HG02588 (cell line): Measurements from ENCODE around the gene GALNT10.

Experiments used
- ATAC-seq: cut with Tn5 transposase; IDR thresholded peaks from one replicate; pipeline ENCODE4 v1.9.1; 2021; ENCODE audit warnings: mild to moderate bottlenecking, moderate library complexity; ENCODE audit not compliant: unreplicated experiment

Gene GALNT10

GRCh38 chr5:154317916-154318315 is 127.4 kb downstream of the GALNT10 start:
- no peak for ATAC-seq

DNA sequence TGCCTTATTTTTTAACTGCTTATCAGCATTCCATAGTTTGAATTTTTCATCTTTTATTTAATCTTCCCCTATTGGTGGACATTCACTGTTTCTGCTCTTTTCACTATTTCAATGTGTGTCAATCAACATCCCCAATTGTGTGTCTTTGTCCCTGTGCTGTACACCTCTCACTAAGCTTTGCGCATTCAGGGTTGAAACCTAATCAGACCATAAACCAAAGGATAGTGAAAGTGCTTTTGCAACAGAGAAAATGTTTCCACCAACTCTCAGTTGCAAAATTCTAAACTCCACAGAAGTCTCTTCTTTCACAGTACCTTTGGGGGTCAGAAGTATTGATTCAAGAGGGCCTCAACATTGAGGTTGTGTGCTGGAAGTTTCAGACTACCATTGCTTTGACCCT is 128.2 kb downstream of the GALNT10 start:
- no peak for ATAC-seq

DNA sequence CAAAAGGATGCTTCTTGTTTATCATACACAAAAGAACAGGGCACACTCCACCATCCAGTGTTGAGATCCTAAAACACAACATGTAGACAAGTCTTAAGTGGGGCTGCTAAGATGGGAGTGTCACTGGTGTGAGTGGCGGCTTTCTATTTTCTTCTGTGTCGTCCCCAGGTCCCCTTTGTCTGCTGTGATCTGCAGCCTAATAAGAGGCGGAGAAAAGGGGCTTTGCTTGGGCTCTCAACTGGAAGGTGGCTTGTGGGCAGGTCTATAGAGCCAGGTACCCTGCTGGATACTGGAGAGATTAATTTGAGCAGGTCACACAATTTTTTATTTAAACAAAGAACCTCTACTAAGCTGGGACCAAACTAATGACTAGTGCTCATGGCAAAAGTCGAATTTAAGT is 129.2 kb downstream of the GALNT10 start:
- ATAC-seq, result no peak

DNA sequence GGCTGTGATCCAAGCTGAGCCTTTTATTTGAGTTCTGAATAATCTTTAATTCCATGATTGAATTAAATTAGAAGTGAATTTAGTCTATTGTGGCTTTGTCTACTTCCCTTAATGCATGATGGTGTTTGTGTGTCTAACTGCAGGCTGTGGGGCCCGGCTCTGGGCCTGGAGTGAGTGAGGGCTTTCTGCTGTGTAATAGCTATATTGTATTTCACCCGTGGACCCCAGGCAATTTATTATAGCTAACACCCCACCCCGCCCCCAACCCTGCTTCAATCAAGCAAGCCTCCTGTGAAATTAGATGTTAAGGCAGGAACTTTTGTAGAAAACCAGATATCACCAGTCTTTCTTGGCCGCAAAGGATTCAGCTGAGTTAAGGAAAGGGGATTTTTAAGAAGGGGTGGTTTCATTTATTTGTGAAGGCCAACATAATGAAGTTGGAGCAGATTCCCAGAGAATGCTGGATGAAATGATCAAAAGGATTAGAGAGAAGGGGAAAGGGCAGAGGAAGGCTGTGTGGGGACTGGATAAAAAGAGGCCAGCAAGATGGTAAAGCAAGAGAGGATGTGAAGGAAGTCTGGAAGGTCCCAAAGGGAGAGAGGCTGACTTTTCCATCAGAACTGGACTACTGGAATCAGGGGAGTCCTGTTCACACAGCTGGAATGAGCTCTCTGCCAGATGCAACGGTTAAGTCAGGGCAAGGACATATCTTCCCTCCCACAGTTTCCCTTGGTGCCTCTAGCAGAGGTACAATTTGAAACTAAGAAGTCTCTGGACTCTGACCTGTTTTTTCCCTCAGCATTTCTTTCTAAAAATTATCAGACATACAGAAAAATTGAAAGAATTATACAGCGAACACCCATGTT is 129.9 kb downstream of the GALNT10 start:
- no peak for ATAC-seq

DNA sequence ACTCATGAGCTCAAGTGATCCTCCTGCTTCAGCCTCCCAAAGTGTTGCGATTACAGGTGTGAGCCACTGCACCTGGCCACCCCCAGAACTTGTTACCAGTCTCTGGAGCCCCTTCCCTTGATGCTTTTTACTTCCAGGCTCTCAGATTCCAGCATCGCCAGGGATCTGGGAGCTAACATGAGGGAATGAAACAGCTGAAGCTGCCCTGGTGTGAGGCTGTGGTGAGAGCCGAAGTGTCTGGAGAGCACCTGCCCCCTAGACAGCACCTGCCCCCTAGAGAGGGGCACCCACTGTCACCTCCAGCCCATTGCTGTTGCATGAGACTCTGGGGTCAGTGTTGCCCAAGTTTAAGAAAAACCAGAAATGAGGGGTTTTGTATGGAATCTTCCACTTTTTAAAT is 131.0 kb downstream of the GALNT10 start:
- no peak for ATAC-seq

DNA sequence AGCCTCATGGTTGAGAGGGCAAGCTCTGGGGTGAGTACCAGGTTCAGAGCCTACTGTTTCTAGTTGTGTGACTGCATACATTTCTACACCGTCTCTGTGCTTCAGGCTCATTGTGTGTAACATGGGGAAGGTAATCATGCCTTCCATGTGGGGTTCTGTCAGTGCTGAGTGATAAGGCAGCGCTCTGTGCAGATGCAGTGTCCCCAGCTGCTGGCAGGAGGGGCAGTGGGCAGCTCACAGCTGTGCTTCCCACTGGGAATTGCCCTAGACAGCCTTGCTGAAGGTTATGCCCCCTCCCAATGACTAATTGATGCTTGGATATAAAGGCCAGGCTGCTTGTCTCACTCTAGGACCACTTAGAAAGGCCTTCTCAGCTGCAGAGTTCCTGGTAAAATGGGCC is 133.5 kb downstream of the GALNT10 start:
- ATAC-seq, result no peak

GRCh38 chr5:154325566-154325965 is 135.0 kb downstream of the GALNT10 start:
- ATAC-seq, result no peak

GRCh38 chr5:154329062-154329461 is 138.5 kb downstream of the GALNT10 start:
- no peak for ATAC-seq

GRCh38 chr5:154329519-154330040 is 139.0 kb downstream of the GALNT10 start:
- ATAC-seq, result no peak

DNA sequence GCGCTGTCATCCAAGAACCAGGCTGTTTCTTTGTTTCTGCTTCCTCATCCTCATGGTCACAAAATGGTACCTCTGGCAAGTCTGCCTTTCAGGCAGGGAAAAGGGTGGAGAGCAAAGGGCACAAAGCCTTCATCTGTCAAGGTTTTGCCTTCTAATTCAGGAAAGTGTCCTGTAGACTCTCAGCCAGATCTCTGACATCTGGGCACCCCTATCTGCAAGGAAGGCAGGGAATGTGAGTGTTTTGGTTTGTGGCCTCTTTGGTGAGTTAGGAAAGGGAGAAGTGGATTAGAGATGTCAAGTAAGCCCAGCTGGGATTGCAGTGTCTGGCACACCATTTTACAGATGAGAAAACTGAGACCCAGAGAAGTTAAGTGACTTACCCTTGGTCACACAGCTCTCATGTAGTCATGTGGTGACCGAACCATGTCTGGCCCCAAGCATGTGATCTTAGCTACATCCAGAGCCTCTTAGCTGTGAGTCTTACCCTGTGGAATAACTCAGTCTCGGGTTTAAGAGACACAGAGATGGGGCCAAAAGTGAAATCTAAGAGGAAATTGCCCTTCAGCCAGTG is 139.6 kb downstream of the GALNT10 start:
- ATAC-seq, result no peak

GRCh38 chr5:154331232-154331631 is 140.7 kb downstream of the GALNT10 start:
- ATAC-seq, result no peak

DNA sequence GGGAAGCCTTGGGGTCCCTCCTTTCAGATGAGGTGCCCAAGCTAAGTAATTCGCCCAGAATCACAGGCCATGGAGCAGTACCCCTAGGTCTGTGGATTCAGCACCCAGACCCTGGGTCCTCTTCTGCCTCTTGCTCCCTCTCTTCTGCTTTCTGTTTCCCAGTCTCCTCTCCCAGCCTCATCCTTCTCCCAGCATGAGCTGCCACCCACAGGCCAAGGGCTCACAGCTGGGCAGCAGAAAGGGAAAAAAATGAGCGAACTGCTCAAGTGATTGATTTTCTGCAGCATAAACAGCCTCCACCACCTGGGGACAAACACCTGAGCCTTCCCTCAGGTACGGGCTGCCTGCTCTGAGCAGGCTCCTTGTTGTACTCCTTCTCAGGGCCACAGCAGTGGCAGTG is 141.4 kb downstream of the GALNT10 start:
- ATAC-seq, result no peak

DNA sequence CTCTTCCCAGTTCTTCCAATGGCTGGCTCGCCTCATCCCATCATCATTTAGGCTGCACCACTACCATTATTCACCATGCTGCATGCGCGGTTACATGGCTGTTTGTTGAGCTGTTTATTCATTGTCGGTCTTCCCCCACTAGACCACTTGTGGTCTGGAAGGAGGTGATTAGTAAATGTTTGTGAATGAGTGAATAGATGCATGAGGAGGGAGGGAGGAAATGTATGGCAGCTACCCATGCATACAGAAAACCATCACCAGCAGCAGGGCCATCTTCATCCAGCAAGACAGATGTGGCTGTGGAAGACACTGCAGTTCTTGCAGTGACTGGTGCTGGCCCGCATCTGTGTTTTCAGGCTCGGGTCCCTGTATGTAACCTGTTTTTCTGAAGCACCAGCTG is 141.9 kb downstream of the GALNT10 start:
- ATAC-seq, result no peak

GRCh38 chr5:154333016-154333415 is 142.5 kb downstream of the GALNT10 start:
- no peak for ATAC-seq

DNA sequence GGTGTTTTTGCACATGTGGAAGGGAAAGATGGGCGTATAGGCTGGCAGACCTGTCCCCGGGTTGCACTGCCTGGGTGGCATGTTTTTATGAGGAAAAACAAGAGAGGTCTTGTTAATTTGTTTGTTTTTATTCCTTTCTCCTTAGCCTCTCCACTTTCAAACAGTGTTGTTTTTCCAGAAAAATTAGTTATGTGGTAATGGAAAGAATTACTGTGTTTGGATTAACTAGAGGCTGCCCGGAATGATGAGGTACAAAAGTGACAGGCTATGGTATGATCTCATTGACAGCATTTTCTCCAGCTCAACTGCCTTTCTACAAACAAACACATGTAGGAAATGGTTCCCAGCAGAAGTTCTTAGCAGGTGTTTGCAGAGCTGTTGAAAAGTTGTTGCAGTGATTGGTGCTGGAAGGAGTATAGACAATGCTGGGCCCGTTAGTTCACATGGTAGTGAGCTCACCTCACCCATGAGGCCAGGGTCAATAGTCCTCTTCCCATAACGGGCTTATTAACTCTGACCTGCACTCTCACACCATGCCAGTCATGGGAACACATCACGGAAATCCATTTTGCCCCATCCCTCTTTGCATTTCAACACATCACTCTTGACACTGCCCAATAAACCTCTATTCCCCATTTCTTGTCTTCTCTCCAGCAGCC is 144.0 kb downstream of the GALNT10 start:
- ATAC-seq, result no peak

DNA sequence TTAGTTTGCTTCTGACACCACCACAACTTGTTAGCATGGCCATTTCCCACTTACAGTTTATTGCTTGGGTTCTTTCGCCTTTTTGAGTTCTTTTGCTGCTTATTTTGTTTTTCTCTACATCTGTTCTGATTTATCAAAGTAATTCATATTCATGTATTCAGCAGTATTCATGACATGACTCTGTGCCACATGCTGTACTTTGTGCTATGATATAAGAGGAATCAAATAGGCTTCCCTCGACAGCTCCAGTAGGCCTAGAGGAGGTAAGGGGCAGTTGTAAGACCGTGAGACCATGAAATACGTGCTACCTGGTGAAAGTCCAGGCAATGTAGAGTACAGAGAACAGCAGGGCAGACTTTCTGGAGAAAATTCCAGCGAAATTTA is 144.5 kb downstream of the GALNT10 start:
- no peak for ATAC-seq

GRCh38 chr5:154341620-154342019 is 151.1 kb downstream of the GALNT10 start:
- no peak for ATAC-seq

GRCh38 chr5:154342211-154342610 is 151.7 kb downstream of the GALNT10 start:
- ATAC-seq, result no peak

- no peak for ATAC-seq
Observed at GRCh38 chr5:154342963-154343362, 152.4 kb downstream of the GALNT10 start.

DNA sequence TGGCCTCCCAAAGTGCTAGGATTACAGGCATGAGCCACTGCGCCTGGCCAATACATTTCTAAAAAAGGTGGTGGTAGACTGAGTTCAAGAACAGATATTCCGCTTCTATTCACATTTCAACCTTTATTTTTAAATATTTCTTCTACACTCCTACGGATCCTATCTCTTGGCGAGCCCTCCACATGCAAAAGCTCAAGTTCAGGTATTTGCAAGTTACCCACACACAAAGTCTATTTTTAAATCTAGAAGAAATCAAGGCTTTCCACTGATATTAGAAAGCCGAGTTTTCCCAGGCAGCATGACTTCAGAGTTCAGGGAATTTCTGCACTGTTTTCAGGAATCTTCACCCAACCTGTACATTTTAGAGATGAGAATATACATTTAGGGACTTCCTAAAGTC is 153.9 kb downstream of the GALNT10 start:
- no peak for ATAC-seq

- peak; percentile 90 for ATAC-seq
Observed at GRCh38 chr5:154345255-154345952, 154.9 kb downstream of the GALNT10 start.
